ENCODE measurements around the gene VWA5A. TPM values are rescaled to one million over a fixed set of nuclear protein-coding genes. Genes with fewer than 3 reads are reported as not detected.

The VWA5A gene
- total and polyA plus RNA-seq, 2 of the 13 experiments (the other 11 are each of a cell fraction or from before 2014, with no cell fraction given), result 1.3 to 1.8 TPM

DNA sequence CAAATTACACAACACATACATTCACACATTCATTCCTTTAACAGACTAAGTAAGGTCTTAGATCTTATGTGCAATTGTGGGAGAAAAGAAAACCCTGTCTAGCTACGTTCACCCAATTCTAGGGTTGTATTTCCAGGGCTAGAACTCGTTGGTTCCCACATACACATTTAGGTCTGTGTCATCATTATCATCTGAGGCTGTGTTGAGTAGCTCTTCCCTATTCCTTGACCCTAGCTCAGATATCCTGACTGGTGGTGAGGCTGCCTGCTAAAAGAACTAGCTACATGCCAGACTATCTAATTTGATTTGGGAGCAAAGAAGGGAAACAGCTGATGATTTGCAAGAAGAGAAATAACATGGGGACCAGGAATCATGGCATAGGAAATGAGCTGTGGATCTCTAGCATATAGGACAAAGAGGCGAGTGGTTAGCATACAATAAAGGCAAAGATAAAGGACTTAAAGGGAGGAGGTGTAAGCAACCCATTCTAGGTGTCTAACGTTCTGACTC is 46.6 kb upstream of the VWA5A start:
- FAIRE-seq, result no peak
- CTCF ChIA-PET (ENCODE audit: low intra/inter-chr PET ratio, low total read pairs), result interaction anchor here (4.5 kb wide), 1 partner anchor 126 kb away, joined by 38 read pairs; no protein-coding TSS in a partner anchor

More for the DNA sequence above, 46.6 kb upstream of the VWA5A start:
- Histone ChIP-seq H3K4me1 (ENCODE audit: insufficient read depth, low read length) (no peaks in the 10 kb centered on the region), H3K36me3 (replicated peaks in 1 of 2; ENCODE audit: control insufficient read depth in 1 of 2, insufficient read depth in 2 of 2, low read length in 2 of 2) (no peaks in the 10 kb centered on the region), H4K20me1 (ENCODE audit: insufficient read depth, low read length) (no peaks in the 10 kb centered on the region), H3K9me3 (ENCODE audit: low read length) (no peaks in the 10 kb centered on the region), H3K27ac (ENCODE audit: extremely low read length, insufficient read depth, low read length) (no peak overlapping the region), H2AFZ (ENCODE audit: low read length) (no peak overlapping the region), H3K4me3 (replicated peaks in 1 of 3; ENCODE audit: insufficient read depth in 1 of 3, low read depth in 2 of 3, low read length in 3 of 3) (no peak overlapping the region), H3K9ac (ENCODE audit: insufficient read depth, low read depth, low read length) (no peak overlapping the region), H3K79me2 (ENCODE audit: insufficient read depth, low read length) (no peaks in the 10 kb centered on the region), H3K27me3 (ENCODE audit: control insufficient read depth in 1 of 2, insufficient read depth in 2 of 2, low read length in 2 of 2) (no peaks in the 10 kb centered on the region), H3K4me2 (ENCODE audit: low read depth, low read length) (no peak overlapping the region)
- TF ChIP-seq, protein P1, sequence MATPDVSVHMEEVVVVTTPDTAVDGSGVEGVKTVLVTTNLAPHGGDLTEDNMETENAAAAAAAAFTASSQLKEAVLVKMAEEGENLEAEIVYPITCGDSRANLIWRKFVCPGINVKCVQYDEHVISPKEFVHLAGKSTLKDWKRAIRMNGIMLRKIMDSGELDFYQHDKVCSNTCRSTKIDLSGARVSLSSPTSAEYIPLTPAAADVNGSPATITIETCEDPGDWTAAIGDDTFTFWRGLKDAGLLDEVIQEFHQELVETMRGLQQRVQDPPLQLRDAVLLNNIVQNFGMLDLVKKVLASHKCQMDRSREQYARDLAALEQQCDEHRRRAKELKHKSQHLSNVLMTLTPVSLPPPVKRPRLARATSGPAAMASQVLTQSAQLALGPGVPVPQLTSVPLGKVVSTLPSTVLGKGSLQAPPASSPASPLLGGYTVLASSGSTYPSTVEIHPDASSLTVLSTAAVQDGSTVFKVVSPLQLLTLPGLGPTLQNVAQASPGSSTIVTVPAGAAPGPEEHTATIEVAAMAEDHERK (CRISPR knock-in tag; IDR thresholded peaks at IDR 0.05; ENCODE audit: low read depth), result no peak
- TF ChIP-seq ZNF230 (CRISPR knock-in tag; IDR thresholded peaks at IDR 0.05), result no peak
- TF ChIP-seq, protein P2, sequence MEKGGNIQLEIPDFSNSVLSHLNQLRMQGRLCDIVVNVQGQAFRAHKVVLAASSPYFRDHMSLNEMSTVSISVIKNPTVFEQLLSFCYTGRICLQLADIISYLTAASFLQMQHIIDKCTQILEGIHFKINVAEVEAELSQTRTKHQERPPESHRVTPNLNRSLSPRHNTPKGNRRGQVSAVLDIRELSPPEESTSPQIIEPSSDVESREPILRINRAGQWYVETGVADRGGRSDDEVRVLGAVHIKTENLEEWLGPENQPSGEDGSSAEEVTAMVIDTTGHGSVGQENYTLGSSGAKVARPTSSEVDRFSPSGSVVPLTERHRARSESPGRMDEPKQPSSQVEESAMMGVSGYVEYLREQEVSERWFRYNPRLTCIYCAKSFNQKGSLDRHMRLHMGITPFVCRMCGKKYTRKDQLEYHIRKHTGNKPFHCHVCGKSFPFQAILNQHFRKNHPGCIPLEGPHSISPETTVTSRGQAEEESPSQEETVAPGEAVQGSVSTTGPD (CRISPR knock-in tag; IDR thresholded peaks at IDR 0.05), result no peak
- WGBS (ENCODE audit: low lambda C conversion rate), result 2% methylated on average over 4 of the region's 4 CpGs
- ATAC-seq (no peak), DNase-seq (ENCODE audit: low spot score) (no peak)
- intact Hi-C loops (cut with micrococcal nuclease; ENCODE audit: unreplicated experiment) (no loop called here), in situ Hi-C loops (cut with HindIII; ENCODE audit: extremely low pct_ligation_motif_present, low pct_unique_long_range_greater_than_20kb) (no loop called here)
- BruUV-seq (replicated peaks), result no TSS peak
- POLR2A ChIA-PET, result no interaction called here

Data from HepG2 (cell line).